Activated T-cell treated with anti-CD3 and anti-CD28 coated beads, Interleukin-2, amount 50 U/mL, for 4 hours (primary cell): Measurements from ENCODE around the gene AHSG. TPM values are rescaled to one million over a fixed set of nuclear protein-coding genes. Genes with fewer than 3 reads are reported as not detected.
"Not testable (repeated sequence)": the region's sequence is repeated elsewhere in the genome, so short reads cannot be mapped to it uniquely, and the experiment has no call there.

Experiments
- ATAC-seq, 2 donors: fragments of 200-7000 bp; cut with Tn5 transposase; one replicate each; pipeline ENCODE4 v1.10.0; 2021
- DNase-seq: peaks from one replicate; pipeline ENCODE4 v3.0.0-alpha.2; 2020
- H3K27me3 Mint-ChIP-seq: one replicate; pipeline ENCODE4 v1.8.0; 2021; ENCODE audit warnings: low read depth, mixed read lengths
- H3K36me3 Mint-ChIP-seq: one replicate; pipeline ENCODE4 v1.8.0; 2022; ENCODE audit warnings: mixed read lengths; ENCODE audit not compliant: insufficient read depth
- H3K4me1 Mint-ChIP-seq: one replicate; pipeline ENCODE4 v1.8.0; 2021; ENCODE audit warnings: low read depth, mixed read lengths
- H3K4me3 Mint-ChIP-seq: one replicate; pipeline ENCODE4 v1.8.0; 2021; ENCODE audit warnings: mild to moderate bottlenecking, moderate library complexity, mixed read lengths
- H3K9me3 Mint-ChIP-seq: one replicate; pipeline ENCODE4 v1.8.0; 2021; ENCODE audit warnings: mixed read lengths
- total RNA-seq, 3 donors: library from RNA; stranded (reverse); gene quantifications; one replicate each; pipeline ENCODE4 v1.2.1, GENCODE V29; 2021

AHSG gene
- total RNA-seq, 3 donors from 2014 or later = 0.66 to 0.86 (median 0.84) TPM

GRCh38 chr3:186618318-186618938 lies 5.6 kb downstream of the AHSG start:
- DNase-seq (no peak), ATAC-seq (no peak)
- H3K9me3 Mint-ChIP-seq = no peaks in the 10 kb centered on the region
- no peaks in the 10 kb centered on the region for H3K36me3 Mint-ChIP-seq
- peaks cover 33% of the 10 kb centered on the region for H3K27me3 Mint-ChIP-seq
- peaks cover 17% of the 10 kb centered on the region for H3K4me1 Mint-ChIP-seq
- no peak overlapping the region for H3K4me3 Mint-ChIP-seq

GRCh38 chr3:186619787-186620212 lies 6.9 kb downstream of the AHSG start:
- no peaks in the 10 kb centered on the region for H3K36me3 Mint-ChIP-seq
- peaks cover 29% of the 10 kb centered on the region for H3K27me3 Mint-ChIP-seq
- peaks cover 11% of the 10 kb centered on the region for H3K4me1 Mint-ChIP-seq
- no peaks in the 10 kb centered on the region for H3K9me3 Mint-ChIP-seq
- H3K4me3 Mint-ChIP-seq = no peak overlapping the region
- DNase-seq (no peak), ATAC-seq (no peak)

- H3K36me3 Mint-ChIP-seq = no peaks in the 10 kb centered on the region
- no peak overlapping the region for H3K4me3 Mint-ChIP-seq
- H3K9me3 Mint-ChIP-seq = no peaks in the 10 kb centered on the region
- DNase-seq (no peak), ATAC-seq (no peak)
- peaks cover 27% of the 10 kb centered on the region for H3K27me3 Mint-ChIP-seq
- peaks cover 9% of the 10 kb centered on the region for H3K4me1 Mint-ChIP-seq
These were observed 7.6 kb downstream of the AHSG start for GRCh38 chr3:186620213-186621092.

DNA sequence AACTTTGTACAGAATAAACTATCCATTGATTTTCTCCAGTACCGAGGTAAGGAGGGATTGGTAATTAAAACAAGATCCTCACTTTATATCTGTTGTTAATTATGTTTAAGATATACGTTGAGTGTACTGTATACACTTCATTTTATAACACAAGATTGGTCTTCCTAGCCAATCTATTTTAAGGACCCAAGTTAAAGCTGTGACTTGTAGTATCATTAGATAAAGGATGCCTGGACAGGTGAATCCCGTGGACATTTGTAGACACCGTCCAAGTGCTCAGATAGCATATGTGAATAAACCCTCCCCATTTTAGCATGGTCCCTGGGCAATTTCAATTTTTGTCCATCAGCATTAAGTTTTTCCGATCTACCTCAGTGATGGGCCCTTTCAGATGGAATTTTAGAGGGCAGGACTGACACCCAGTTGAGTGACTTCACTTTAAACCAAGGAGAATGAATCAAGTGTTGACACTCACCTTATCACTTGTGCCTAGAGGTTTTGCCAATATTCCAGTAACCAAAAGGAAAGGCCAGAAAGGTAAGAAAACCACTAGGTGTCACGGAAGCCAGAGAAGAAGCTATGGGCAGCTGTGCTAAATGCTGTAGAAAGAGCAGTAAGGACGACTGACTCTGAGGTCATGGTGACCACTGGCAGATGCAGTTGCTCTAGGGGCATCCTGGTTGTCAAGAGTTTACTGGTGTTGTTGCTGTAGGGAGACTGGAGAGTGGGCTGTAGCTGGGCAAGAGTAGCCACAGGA lies 9.2 kb downstream of the AHSG start:
- Mint-ChIP-seq H3K4me3 (no peak overlapping the region), H3K27me3 (peaks cover 24% of the 10 kb centered on the region), H3K4me1 (peaks cover 4% of the 10 kb centered on the region), H3K36me3 (no peaks in the 10 kb centered on the region), H3K9me3 (no peaks in the 10 kb centered on the region)
- no peak for ATAC-seq
- DNase-seq = no peak

DNA sequence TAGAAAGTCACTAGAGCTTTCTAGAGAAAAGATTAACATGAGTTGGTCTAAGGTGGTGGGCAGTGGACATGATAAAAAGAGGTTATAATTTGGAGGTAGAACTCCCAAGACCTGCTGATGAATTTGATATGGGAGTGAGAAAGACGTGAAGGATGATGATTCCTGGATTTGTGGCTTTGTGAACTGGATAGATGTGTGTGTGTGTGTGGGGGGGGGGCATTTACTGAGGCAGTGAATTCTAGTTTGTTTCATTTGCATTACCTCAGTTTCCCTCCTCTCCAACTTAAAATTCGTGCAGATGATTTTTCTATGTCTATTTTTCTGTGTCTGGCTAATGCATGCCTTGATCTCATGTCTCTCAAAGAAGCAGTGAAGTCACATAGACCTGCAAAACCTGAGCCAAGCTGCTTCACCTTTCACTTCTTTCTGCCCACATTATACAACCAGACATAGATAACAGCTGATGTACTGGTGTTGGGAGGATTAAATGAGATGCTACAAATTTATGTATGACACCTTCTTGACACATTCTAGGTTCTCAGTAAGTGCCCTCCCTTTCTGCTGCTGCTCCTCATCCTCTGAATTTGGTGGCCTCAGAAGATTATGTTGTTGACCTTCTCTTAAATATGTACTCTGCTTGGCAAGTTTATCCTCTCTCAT lies 9.9 kb downstream of the AHSG start:
- H3K4me3 Mint-ChIP-seq = no peak overlapping the region
- ATAC-seq = no peak
- peaks cover 19% of the 10 kb centered on the region for H3K27me3 Mint-ChIP-seq
- no peaks in the 10 kb centered on the region for H3K9me3 Mint-ChIP-seq
- no peak for DNase-seq
- no peaks in the 10 kb centered on the region for H3K36me3 Mint-ChIP-seq
- no peaks in the 10 kb centered on the region for H3K4me1 Mint-ChIP-seq

- Mint-ChIP-seq H3K27me3 (peaks cover 8% of the 10 kb centered on the region), H3K36me3 (no peaks in the 10 kb centered on the region), H3K9me3 (no peaks in the 10 kb centered on the region), H3K4me3 (no peak overlapping the region), H3K4me1 (no peaks in the 10 kb centered on the region)
- ATAC-seq (no peak), DNase-seq (no peak)
These were observed 11.7 kb downstream of the AHSG start for GRCh38 chr3:186624598-186624997.

GRCh38 chr3:186625600-186626042 lies 12.8 kb downstream of the AHSG start:
- ATAC-seq = no peak
- DNase-seq = no peak
- H3K36me3 Mint-ChIP-seq = no peaks in the 10 kb centered on the region
- H3K27me3 Mint-ChIP-seq = peaks cover 9% of the 10 kb centered on the region
- no peak overlapping the region for H3K4me3 Mint-ChIP-seq
- H3K9me3 Mint-ChIP-seq = no peaks in the 10 kb centered on the region
- no peaks in the 10 kb centered on the region for H3K4me1 Mint-ChIP-seq

DNA sequence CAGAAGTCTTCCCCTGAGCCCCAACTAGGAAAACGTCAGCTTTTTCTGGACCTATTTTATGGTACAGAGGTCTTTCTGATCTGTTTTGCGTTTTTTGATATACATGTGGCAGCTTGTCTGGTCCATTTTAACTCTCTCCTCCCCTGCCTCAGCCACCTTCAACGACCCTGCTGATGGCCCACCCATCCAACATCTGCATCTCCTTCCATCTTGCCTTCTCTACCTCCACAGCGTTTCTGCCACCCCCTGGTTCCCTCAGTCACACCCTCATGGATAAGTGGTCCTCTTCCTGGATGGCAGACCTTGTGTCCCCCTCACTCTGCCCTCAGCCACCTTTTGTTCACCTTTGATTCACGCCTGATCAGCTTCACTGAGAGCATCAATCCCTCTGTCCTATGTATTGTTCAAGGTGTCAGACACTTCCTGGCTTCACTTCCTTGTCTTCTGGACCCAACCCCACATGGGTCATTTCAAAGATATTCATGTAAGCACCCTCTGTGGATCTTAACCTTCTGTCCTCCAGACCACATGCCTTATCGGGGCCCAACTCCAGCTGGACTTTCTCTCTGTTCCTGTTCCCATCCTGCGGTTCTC lies 13.5 kb downstream of the AHSG start:
- ATAC-seq = no peak
- Mint-ChIP-seq H3K9me3 (no peaks in the 10 kb centered on the region), H3K4me1 (no peaks in the 10 kb centered on the region), H3K4me3 (no peak overlapping the region), H3K36me3 (no peaks in the 10 kb centered on the region), H3K27me3 (peaks cover 11% of the 10 kb centered on the region)
- no peak for DNase-seq

- Mint-ChIP-seq H3K36me3 (no peaks in the 10 kb centered on the region), H3K4me3 (no peak overlapping the region), H3K27me3 (peaks cover 9% of the 10 kb centered on the region), H3K4me1 (no peaks in the 10 kb centered on the region), H3K9me3 (no peaks in the 10 kb centered on the region)
- DNase-seq (no peak), ATAC-seq (no peak)
These were observed 15.1 kb downstream of the AHSG start for GRCh38 chr3:186627852-186628414.

- DNase-seq (no peak), ATAC-seq (no peak)
- Mint-ChIP-seq H3K9me3 (no peaks in the 10 kb centered on the region), H3K36me3 (no peaks in the 10 kb centered on the region), H3K27me3 (peaks cover 9% of the 10 kb centered on the region), H3K4me3 (no peak overlapping the region), H3K4me1 (no peaks in the 10 kb centered on the region)
These were observed 15.9 kb downstream of the AHSG start for GRCh38 chr3:186628756-186629155.

- Mint-ChIP-seq H3K36me3 (no peaks in the 10 kb centered on the region), H3K4me1 (no peaks in the 10 kb centered on the region), H3K4me3 (no peak overlapping the region), H3K27me3 (peaks cover 9% of the 10 kb centered on the region), H3K9me3 (no peaks in the 10 kb centered on the region)
- ATAC-seq (no peak), DNase-seq (no peak)
These were observed 18.2 kb downstream of the AHSG start for GRCh38 chr3:186630950-186631641.

GRCh38 chr3:186633481-186633880 lies 20.6 kb downstream of the AHSG start:
- ATAC-seq = no peak
- H3K4me3 Mint-ChIP-seq = no peak overlapping the region

GRCh38 chr3:186634207-186634606 lies 21.3 kb downstream of the AHSG start:
- not testable (repeated sequence) for H3K27me3 Mint-ChIP-seq, H3K4me1 Mint-ChIP-seq, H3K4me3 Mint-ChIP-seq, DNase-seq, H3K36me3 Mint-ChIP-seq, H3K9me3 Mint-ChIP-seq, ATAC-seq

More at GRCh38 chr3:186633481-186633880, 20.6 kb downstream of the AHSG start:
- peaks cover 9% of the 10 kb centered on the region for H3K27me3 Mint-ChIP-seq
- H3K9me3 Mint-ChIP-seq = no peaks in the 10 kb centered on the region
- no peak for DNase-seq
- no peaks in the 10 kb centered on the region for H3K4me1 Mint-ChIP-seq
- no peaks in the 10 kb centered on the region for H3K36me3 Mint-ChIP-seq
